ENCODE results near the gene KREMEN1.

Gene KREMEN1

DNA sequence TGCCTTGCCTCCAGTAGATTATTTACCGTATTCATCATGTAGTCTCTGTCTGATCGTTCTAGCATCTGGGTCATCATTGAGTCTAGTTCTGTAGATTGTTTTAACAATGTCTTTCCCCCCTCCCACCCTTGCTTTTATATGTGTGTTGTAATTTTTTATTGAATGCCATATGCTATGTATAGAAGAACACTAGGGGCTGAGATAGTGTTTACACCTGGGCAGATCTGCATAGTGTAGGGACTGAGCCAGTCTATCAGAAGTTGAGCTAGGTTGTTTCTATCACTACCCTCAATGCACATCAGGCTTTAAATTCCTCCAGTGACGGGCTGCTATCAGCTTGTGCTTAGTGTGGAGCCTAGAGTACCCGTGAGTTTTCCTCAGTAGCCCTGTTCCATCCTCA, 61.6 kb downstream of the KREMEN1 start:
- DNase-seq, result no peak

DNA sequence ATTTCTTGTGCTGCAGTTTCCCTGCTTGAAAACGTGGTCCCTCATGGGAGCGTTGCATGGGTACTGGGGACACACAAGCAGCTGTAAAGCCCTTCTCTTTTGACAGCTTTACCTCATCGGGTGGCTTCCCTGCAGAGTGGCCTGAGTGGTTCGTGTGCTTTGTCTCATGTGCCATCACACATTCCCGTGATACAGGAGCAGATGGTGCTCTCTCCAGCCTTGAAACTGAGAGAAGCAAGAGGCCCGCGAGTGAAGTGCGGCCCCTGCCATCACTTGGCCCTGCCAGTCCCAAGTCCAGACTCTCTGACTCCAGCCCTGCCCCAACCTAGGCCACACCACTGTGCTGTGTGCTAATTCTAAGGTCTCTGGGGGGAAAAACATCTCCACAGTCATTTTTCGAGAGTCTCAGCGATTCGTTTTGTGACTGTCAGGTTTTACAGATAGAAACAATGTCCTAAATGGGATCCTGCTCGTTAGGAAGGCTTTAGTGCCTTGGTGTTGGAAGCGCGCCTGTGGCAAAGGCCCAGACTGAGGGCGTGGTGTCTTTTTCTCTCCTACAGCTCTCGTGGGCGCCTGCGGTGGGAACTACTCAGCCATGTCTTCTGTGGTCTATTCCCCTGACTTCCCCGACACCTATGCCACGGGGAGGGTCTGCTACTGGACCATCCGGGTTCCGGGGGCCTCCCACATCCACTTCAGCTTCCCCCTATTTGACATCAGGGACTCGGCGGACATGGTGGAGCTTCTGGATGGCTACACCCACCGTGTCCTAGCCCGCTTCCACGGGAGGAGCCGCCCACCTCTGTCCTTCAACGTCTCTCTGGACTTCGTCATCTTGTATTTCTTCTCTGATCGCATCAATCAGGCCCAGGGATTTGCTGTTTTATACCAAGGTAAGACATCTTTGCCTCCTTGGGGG, 64.2 kb downstream of the KREMEN1 start:
- DNase-seq, result no peak

DNA sequence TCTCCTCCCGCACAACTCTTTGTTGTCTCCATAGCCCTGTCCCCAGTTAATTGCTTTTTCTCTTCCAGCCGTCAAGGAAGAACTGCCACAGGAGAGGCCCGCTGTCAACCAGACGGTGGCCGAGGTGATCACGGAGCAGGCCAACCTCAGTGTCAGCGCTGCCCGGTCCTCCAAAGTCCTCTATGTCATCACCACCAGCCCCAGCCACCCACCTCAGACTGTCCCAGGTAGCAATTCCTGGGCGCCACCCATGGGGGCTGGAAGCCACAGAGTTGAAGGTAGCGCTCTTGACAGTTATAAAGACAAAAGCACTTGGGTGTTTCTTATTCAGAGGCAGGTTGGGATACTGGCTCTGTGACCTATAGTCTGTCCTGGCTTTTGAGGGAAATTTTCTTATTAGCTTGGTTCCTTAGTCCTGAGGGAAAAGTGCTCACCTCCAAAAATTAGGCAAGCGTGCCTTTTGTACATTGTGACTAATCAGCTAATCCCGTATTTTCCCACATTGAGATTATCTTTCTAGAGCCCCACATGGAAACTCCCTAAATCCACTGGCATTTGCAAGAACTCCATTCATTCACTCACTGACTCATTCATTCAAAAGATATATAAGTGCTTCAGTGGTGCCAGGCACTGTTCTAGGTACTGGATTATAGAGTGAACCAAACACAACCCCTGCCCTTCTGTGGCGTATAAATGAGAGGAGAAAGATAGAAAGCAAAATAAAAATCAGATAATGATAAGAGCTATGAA, 65.9 kb downstream of the KREMEN1 start:
- no peak for DNase-seq

DNA sequence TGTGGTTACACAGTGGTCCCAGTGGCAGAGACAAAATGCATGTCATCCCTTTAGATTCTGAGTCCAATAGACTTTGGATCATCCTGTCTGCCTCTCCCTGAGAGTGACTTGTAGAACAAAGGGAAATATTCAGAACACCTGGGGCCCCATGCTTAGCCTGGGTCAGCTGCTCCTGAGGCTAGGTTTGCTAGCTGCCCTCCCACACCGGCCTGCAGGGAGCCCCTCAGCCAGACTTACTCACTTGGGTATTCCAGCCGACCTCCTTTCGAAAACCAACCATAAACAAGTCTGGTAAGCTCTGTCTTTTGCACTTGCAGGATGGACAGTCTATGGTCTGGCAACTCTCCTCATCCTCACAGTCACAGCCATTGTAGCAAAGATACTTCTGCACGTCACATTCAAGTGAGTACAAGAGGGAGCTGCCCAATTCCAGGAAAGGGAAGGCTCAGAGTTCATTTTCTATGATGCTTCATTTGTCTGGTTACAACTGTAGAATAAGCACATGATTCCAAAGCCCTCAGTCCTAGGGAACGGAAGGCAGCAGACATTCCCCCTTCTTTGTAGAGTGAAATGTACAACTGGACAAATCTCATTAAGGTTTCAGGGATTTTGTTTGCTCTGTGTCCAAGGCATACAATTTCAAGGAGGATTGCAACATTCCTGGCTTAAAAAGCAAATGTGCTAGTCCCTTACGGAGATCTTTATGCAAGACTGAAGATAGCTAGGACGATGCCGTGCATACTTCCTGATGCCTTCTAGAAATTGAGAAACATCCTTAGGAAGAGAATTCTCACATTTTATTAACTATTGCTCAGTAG, 67.3 kb downstream of the KREMEN1 start:
- DNase-seq, result no peak

DNA sequence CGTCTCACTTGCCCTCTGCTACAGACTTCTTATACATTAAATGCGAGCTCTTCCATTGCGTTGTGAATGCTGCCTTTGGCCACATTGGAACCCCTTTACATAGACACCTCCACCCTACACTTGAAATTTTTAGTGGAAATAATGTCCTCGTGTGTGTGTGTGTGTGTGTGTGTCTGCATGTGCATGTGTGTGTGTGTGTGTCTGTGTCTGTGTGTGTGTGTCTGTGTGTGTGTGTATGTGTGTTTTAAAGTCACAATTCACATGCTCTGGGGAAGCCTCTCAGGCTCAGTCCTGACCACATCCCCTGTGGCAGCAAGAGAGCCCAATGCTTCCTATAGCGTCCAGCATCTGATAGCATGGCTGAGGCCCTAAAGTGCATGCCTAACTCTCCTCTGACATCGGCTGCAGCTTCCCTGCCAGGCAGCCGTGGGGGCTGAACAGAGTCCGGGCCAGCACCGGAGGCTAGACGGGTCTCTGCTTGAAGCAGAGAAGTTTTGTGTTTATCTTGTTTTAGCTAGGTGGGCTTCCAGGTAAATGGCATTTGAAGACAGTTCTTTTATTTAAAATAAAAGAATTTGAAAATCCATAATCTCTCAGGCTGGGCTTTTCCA, 68.3 kb downstream of the KREMEN1 start:
- no peak for DNase-seq

DNA sequence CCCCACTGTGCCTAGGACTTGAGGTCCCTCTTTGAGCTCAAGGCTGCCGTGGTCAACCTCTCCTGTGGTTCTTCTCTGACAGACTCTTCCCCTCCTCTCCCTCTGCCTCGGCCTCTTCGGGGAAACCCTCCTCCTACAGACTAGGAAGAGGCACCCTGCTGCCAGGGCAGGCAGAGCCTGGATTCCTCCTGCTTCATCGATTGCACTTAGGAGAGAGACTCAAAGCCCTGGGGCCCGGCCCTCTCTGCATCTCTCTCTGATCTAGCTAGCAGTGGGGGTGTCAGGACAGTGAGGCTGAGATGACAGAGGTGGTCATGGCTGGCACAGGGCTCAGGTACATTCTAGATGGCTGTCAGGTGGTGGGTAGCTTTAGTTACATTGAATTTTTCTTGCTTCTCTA, 69.3 kb downstream of the KREMEN1 start:
- DNase-seq, result no peak

DNA sequence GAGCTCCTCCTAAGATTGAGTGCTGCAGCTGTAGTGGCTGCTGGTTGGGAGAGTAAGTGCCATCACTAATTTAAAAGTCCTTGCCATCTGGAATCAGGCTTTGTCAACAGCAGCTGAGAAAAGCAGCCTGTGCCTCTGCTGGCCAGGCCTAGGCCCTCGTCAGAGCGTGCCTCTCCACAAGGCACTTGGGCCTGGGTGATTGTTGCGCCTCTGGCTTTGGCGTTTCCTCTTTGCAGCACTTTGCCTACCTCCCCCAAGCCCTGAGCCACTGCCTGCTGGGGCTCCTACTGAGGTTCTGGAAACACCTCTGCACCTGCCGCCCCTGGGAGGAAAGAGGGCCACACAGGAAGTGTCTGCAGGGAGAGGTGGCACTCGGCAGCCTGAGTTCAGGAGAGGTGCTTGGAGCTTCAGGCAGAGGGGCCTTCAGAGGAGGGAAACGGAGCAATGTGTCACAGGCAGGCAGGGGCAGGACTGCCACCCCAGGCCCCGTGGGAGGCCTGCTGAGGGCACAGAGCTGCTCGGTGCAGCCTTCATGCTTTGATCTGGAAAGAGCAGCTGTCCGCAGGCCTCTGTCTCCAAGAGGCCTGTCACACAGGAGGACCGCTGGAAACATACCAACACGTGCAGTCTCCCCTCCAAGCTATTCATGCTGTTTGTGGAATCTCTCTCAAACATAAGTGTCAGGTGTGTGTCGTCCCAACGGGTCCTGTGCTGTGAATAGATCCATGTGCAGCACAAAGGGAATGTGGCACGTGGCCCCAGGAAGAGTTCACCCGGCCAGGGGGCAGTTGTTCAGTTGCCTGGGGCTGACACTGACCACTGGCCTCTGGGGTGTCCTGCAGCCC, 71.3 kb downstream of the KREMEN1 start:
- peak; percentile 40 for DNase-seq

DNA sequence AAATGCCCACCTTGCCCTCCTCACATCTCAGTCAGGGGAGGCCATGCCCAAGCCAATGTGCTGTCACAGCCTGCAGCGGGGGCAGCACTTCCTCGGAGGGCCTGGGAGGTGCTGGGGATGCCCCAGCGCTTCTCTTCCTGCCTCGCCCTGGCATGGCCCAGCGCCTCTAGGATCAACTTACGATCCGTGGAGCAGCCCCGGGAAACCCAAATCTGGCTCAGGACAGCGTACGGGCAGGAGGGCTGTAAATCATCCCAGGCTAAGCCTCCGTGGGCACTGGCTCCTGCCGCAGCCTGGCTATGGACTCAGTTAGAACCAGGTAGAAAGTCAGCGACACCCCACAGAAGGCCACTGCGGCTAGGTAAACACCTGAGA, 71.9 kb downstream of the KREMEN1 start:
- DNase-seq, result peak; percentile 23

DNA sequence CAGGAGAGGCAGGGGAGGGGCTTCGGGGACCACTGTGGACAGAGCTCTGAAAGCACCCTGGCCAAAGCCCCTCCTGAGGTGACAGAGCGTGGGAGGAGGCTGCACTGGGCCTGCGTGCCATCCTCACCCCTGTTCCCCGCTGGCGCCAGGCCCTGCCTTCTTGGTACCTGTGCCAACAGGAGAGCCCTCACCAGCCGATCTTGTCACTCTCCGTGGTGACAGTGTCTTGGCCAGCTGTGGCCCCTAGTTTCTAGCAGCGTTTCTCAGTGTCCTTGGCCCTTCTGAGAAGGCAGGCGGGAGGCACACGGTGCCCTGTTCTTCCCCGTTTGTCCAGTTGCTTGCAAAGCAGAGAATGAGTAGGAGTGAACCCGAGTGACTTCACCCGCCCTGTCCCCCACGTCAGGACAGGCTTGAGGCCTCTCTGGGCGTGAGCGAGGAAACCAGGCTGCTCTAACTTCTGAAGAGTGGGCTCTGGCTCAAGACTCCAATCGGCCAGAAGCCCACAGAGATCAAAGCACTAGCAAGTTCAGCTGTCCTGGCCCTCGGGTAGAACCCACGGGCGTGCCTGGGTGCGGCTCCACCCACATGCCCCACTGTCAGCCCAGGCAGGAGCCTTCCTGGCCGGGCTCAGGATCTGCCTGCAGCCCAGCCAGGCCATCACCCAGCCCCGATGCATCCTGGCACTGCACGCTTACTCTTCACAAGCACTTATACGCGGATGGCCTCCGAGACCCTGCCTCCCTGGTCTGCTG, 72.7 kb downstream of the KREMEN1 start:
- DNase-seq, result peak; percentile 34

DNA sequence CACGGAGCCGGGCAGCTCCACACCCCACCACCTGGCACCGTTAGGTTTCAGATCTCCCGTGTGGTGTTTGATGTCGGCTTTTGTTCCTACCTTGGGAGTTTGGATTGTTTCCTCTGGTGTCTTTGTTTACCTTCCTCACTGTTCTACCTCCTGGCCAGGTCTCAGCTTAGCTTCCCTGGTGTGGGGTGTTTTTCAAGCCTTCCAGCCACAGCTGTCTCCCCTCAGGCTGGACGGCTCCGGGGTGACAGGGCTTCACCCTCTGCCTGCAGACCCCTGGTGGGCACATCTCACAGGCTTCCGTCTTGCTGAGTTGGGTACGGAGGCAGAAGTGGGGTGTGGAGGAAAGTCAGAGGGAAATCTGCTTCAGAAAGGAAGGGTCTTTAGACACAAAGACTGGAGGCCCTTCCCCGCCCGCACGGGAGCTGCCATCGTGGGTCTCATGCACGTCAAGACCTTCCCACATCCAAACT, 73.3 kb downstream of the KREMEN1 start:
- DNase-seq, result peak; percentile 25

DNA sequence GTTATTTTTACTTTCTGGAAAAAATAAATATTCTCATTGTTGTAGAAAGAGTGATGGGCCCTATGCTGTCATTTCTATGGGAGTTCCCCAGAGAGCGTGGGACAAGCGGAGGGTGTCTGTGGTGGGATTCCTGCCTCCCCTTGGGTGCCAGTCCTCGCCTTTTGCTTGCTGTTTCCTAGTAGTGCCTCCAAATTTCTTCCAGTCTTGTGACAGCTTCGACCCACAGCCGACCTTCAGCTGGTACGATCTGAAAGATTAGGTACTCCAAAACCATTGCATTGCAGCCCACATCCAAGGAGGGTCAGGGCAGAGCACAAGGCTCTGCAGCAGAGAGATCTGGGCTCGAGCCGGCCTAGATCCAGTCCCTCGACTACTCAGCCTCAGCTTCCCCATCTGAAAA, 73.9 kb downstream of the KREMEN1 start:
- peak; percentile 17 for DNase-seq

DNA sequence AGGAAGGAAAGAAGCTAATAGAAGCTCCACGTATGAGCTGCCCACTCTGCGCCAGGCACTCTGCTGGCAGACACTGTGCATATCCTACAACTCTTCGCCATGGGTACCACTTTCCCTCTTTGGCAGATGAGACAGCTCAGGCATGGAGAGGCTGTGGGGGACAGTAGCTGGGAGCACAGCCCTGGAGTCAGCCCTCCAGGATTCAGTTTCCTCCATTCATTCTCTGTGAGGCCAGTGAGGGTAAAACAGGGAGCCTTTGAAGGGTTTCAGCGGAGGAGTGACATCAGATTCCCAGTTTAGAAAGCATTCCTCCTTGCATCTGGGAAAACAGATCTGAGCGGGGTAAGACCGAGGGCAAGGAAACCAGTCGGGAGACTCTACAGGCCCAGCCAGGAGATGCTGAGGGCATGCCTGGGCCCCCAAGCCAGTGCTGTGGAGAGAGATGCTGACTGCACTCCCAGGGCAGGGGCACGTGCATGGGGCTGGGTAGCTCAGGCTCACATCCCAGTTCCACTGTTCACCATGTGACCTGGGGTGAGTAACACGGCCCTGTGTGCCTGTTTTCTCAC, 74.6 kb downstream of the KREMEN1 start:
- DNase-seq, result no peak

DNA sequence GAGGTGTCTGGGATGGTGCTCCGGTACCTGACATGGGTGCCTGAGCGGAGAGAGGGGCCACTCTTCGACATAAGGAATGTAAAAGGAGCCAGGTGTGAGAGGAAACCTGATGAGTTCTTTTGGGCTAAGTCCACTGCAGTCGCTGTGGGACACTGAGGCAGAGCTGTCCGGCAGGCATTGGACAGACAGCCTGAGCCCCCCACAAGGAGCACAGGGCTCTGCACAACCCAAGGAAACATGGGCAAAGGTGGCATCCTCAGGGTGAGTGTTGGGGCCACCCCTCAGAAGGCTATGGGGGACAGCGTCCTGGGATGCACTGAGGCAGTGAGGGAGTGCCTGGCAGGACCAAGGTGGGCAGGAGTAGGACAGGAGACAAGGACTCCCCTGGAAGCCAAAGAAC, 75.2 kb downstream of the KREMEN1 start:
- DNase-seq, result no peak

DNA sequence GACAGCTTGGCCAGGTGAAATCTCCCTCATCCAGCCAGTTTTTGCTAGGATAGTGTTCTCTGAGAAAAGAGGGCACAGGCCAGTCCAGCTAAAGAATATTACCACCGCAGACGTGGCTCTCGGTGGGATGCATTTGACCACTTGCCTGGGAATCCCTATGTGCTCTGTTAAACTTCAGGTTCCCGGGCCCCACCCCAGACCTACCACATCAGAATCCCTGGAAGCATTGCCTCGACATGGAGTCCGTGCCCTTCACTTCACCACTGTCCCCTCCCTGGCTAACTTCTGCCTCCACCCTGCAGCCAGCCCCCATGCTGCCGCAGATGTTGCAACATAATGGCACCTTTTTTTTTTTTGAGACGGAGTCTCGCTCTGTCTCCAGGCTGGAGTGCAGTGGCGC, 76.0 kb downstream of the KREMEN1 start:
- DNase-seq, result no peak

DNA sequence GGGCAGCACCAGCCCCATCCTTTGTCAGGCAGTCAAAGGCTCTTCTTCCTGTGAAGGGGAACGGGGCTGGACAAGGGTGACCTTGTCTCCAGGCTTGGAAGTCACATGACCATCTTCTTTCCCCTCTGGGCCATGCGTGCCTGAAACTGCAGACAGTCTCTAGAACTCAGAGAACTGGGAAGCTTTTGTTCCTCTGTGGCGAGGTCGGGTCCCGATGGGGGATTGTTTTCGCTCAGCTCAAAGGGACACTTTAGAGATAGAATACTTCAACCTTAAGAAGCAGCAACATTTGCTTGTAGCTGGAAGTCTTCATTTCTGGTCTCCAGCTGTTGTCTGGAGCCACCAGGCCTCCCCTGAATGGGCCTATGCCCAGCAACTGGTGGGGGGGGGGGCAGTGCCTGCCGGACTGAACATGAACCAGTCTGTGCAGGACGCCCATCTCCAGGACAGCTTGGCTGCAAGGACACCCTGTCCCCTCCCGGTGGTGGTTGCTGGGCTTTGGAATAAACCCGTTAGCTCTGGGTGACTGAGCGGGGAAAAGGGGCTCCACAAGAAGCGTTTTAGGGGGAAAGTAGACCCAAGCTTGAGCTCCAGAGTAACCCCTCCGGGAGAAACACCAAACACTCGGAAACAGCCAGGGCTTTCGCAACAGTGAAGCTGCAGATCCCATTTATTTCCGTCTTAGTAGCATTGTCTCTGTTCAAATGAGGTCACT, 77.2 kb downstream of the KREMEN1 start:
- no peak for DNase-seq

DNA sequence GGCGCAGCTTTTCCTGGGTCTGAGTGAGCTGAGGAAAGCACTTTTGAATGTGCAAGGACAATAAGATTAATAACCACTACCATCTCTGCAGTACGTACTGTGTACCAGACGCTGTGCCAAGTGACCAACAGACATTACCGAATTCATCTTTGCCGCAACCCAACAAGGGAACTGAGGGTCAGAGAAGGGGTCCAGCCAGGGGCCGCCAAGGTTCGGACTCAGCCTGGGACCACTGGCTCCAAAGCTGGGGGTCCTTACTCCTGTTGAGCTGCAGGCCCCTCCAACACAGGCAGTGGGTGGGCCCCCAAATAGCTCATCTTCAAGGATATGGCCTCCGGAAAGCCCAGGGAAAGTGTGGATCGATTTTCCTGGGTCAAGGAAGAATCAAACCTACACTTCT, 77.9 kb downstream of the KREMEN1 start:
- DNase-seq, result peak; percentile 6

DNA sequence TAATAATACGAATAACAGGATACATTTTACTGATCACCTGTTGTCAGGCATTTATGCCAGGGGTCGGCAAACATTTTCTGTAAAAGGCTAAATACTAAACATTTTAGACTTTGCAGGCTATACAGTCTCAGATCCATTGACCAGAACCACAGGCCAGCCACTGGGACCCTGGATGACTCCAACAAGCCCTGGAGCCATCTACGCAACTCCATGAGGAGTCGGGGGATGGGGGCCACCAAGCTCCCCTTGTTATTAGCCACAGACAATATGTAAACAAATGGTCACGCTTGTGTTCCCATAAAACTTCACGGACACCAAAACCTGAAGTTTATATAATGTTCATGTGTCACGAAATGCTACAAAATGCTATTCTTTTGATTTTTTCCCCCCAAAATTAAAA, 78.5 kb downstream of the KREMEN1 start:
- DNase-seq, result peak; percentile 12

DNA sequence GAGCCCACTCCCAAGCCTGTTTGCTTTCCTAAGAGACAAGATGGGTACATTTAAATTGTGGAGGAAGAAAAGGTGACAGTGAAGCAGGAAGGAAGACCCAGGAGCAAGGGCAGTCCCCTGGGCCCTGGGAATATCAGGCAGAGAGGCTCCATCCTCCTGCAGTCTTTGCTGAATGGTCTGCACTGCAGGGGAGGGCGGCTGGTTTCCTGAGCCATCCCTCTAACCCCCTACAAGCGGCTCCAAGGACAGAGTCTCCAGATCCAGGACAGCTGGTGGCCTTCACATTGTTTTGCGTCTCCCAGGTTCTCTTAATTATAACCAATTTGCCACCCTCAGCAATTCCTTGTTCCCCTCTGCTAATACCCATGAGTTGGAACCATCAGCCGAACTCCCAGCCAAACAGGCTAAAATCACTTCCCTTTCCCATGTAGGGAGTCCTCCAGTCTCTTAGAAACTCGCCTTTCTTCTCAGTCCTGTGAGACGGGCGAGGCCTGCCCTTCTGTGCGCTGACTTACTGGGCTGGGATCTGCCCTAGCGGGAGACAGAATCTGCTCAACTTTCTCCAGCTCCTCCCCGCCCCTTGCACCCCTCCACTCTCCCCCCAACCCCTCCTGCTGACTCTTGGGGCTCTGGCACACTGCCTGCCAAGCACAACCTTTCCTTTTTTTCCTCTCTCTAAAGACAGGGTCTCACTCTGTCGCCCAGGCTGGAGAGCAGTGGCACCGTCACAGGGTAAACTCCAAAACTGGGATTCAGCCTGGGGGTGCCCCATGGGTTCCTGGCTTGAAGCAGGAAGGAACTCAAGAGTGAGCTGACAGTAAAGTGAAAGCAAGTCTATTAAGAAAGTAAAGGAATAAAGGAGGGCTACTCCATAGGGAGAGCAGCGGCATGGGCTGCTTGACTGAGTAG, 79.5 kb downstream of the KREMEN1 start:
- peak; percentile 45 for DNase-seq
